H1 (cell line): ENCODE data around the gene KCMF1. TPM values are rescaled to one million over a fixed set of nuclear protein-coding genes. Genes with fewer than 3 reads are reported as not detected.

Experiments
- CTCF ChIA-PET: fragments of 300-600 bp; sonication (Branson Sonifier 250); formaldehyde crosslinking; loops from one replicate; lab custom pipeline; 2021; ENCODE audit not compliant: partially characterized antibody; lab: Charles Lee
- POLR2A ChIA-PET: fragments of 300-600 bp; sonication (Branson Sonifier 250); formaldehyde crosslinking; loops from one replicate; lab custom pipeline; 2021; ENCODE audit warnings: inconsistent platforms; ENCODE audit not compliant: partially characterized antibody; lab: Charles Lee
- DNase-seq, 2 experiments: peaks; one replicate each; pipeline versions ENCODE4 v3.0.0 to v3.0.0-alpha.2; 2010 to 2022; ENCODE audit warnings: low spot score in 2 of 2, low read depth in 1 of 2, mixed read lengths in 1 of 2
- FAIRE-seq: peaks from 2 replicates; lab custom pipeline; 2011; peaks lifted over from hg19 to GRCh38; lab: Jason Lieb, UNC
- H2AFZ ChIP-seq: 2 replicates; pipeline ENCODE4 v1.8.1; 2012; ENCODE audit warnings: low read length, inconsistent platforms
- H2AK5ac ChIP-seq: 2 replicates; pipeline ENCODE4 v1.6.1; 2013; ENCODE audit warnings: low read depth, low read length
- H2BK120ac ChIP-seq: replicated peaks from 2 replicates; pipeline ENCODE3; 2013; ENCODE audit warnings: low read depth, low read length, inconsistent platforms
- H2BK12ac ChIP-seq: 2 replicates; pipeline ENCODE4 v1.6.1; 2013; ENCODE audit warnings: low read depth, low read length
- H2BK15ac ChIP-seq: 2 replicates; pipeline ENCODE4 v1.6.1; 2013; ENCODE audit warnings: low read length
- H2BK20ac ChIP-seq: 2 replicates; pipeline ENCODE4 v1.6.1; 2013; ENCODE audit warnings: low read length
- H2BK5ac ChIP-seq: 2 replicates; pipeline ENCODE4 v1.6.1; 2013; ENCODE audit warnings: low read depth, low read length
- H3K14ac ChIP-seq: 2 replicates; pipeline ENCODE4 v1.6.1; 2013; ENCODE audit warnings: inconsistent platforms; ENCODE audit not compliant: insufficient read length
- H3K18ac ChIP-seq: 2 replicates; pipeline ENCODE4 v1.6.1; 2013; ENCODE audit warnings: low read length; ENCODE audit errors: extremely low read depth
- H3K23ac ChIP-seq: 2 replicates; pipeline ENCODE4 v1.6.1; 2013; ENCODE audit warnings: inconsistent platforms; ENCODE audit not compliant: insufficient read length
- H3K23me2 ChIP-seq: 2 replicates; pipeline ENCODE4 v1.6.1; 2013; ENCODE audit warnings: low read depth, low read length
- H3K27ac ChIP-seq: 2 replicates; pipeline ENCODE4 v1.6.1; 2011; ENCODE audit warnings: low read depth, low read length, inconsistent platforms
- H3K27me3 ChIP-seq, 4 experiments: replicated peaks in 1 of 4; 1 replicate in 1 of 4; 2 replicates in 3 of 4; pipeline versions ENCODE4 v1.6.1 to v1.8.1; 2011 to 2013; ENCODE audit warnings: low read length in 3 of 4, mild to moderate bottlenecking in 3 of 4, inconsistent platforms in 2 of 4, mixed read lengths in 2 of 4, moderate library complexity in 1 of 4; ENCODE audit not compliant: control insufficient read depth in 3 of 4, insufficient read depth in 3 of 4; ENCODE audit errors: extremely low read depth in 1 of 4
- H3K36me3 ChIP-seq, 4 experiments: 2 replicates each; pipeline versions ENCODE4 v1.6.1 to v1.8.1; 2011 to 2013; ENCODE audit warnings: mild to moderate bottlenecking in 4 of 4, low read length in 3 of 4, moderate library complexity in 2 of 4, control low read depth in 1 of 4, inconsistent platforms in 1 of 4; ENCODE audit not compliant: insufficient read depth in 4 of 4, control insufficient read depth in 2 of 4
- H3K4ac ChIP-seq: replicated peaks from 2 replicates; pipeline ENCODE3; 2013; ENCODE audit warnings: low read length, low read depth, mixed read lengths, inconsistent platforms; ENCODE audit not compliant: insufficient read length
- H3K4me1 ChIP-seq, 4 experiments: replicated peaks in 1 of 4; 1 replicate in 1 of 4; 2 replicates in 3 of 4; pipeline versions ENCODE4 v1.6.1 to v1.8.1; 2011 to 2013; ENCODE audit warnings: low read length in 3 of 4, inconsistent platforms in 2 of 4, mixed read lengths in 1 of 4; ENCODE audit not compliant: insufficient read depth in 4 of 4, control insufficient read depth in 3 of 4
- H3K4me2 ChIP-seq, 2 experiments: 2 replicates each; pipeline versions ENCODE4 v1.6.1 to v1.8.1; 2011 to 2013; ENCODE audit warnings: low read depth in 2 of 2, low read length in 2 of 2, control low read depth in 1 of 2, inconsistent platforms in 1 of 2, mild to moderate bottlenecking in 1 of 2; ENCODE audit not compliant: insufficient read depth in 1 of 2
- H3K4me3 ChIP-seq, 4 experiments: fragments of 200-600, 300-600 bp in 1 of 4; sonication (generic), shearing (Covaris generic), sonication (Bioruptor Twin) in 1 of 4; 2 replicates each; pipeline versions ENCODE4 v1.5.1 to v1.8.1; 2011 to 2016; ENCODE audit warnings: low read length in 4 of 4, low read depth in 3 of 4, control low read depth in 2 of 4, inconsistent platforms in 2 of 4, mild to moderate bottlenecking in 2 of 4, mixed read lengths in 1 of 4, moderate library complexity in 1 of 4; ENCODE audit not compliant: insufficient read depth in 2 of 4; ENCODE audit errors: extremely low read depth in 1 of 4
- H3K56ac ChIP-seq: replicated peaks from 2 replicates; pipeline ENCODE3; 2013; ENCODE audit warnings: low read depth, mild to moderate bottlenecking, mixed read lengths, low read length, inconsistent platforms; ENCODE audit not compliant: insufficient read length
- H3K79me1 ChIP-seq: 2 replicates; pipeline ENCODE4 v1.6.1; 2013; ENCODE audit warnings: low read depth, low read length, control low read depth
- H3K79me2 ChIP-seq, 2 experiments: 2 replicates each; pipeline versions ENCODE4 v1.6.1 to v1.8.1; 2012 to 2013; ENCODE audit warnings: low read length in 2 of 2, mild to moderate bottlenecking in 2 of 2, inconsistent platforms in 1 of 2; ENCODE audit not compliant: insufficient read depth in 2 of 2, control insufficient read depth in 1 of 2
- H3K9ac ChIP-seq, 4 experiments: replicated peaks in 1 of 4; 1 replicate in 1 of 4; 2 replicates in 3 of 4; pipeline versions ENCODE4 v1.6.1 to v1.8.1; 2011 to 2013; ENCODE audit warnings: low read depth in 3 of 4, low read length in 3 of 4, control low read depth in 2 of 4, mild to moderate bottlenecking in 2 of 4, moderate library complexity in 2 of 4, inconsistent platforms in 1 of 4; ENCODE audit errors: extremely low read depth in 1 of 4
- H3K9me3 ChIP-seq, 2 experiments: 2 replicates each; pipeline versions ENCODE4 v1.6.1 to v1.8.1; 2012 to 2013; ENCODE audit warnings: mild to moderate bottlenecking in 2 of 2, moderate library complexity in 2 of 2, control low read depth in 1 of 2, inconsistent platforms in 1 of 2, low read depth in 1 of 2, low read length in 1 of 2, mixed read lengths in 1 of 2; ENCODE audit not compliant: insufficient read depth in 2 of 2
- H4K20me1 ChIP-seq, 2 experiments: replicated peaks in 1 of 2; 2 replicates each; pipeline versions ENCODE3 to v1.8.1; 2011 to 2013; ENCODE audit warnings: inconsistent platforms in 2 of 2, low read length in 2 of 2, mild to moderate bottlenecking in 1 of 2; ENCODE audit not compliant: insufficient read depth in 2 of 2, control insufficient read depth in 1 of 2
- H4K5ac ChIP-seq: 2 replicates; pipeline ENCODE4 v1.6.1; 2013; ENCODE audit warnings: low read length, low read depth, mixed read lengths, inconsistent platforms; ENCODE audit not compliant: insufficient read length
- H4K8ac ChIP-seq: 2 replicates; pipeline ENCODE4 v1.8.0; 2013; ENCODE audit warnings: mild to moderate bottlenecking, moderate library complexity, low read length, inconsistent platforms; ENCODE audit not compliant: insufficient read depth; ENCODE audit errors: extremely low read depth
- H4K91ac ChIP-seq: replicated peaks from 2 replicates; pipeline ENCODE3; 2013; ENCODE audit warnings: low read length, mixed read lengths, inconsistent platforms; ENCODE audit not compliant: insufficient read length
- CTCF ChIP-seq, 3 experiments: IDR thresholded peaks; 1 replicate in 2 of 3; 2 replicates in 1 of 3; pipeline versions ENCODE4 v1.5.1 to v1.6.1; 2011; ENCODE audit warnings: low read length in 3 of 3, mild to moderate bottlenecking in 3 of 3, inconsistent platforms in 2 of 3, low read depth in 1 of 3, moderate library complexity in 1 of 3; ENCODE audit not compliant: insufficient read depth in 1 of 3; ENCODE audit errors: control extremely low read depth in 1 of 3
- SIN3A ChIP-seq, 2 experiments: IDR thresholded peaks in 1 of 2; conservative IDR thresholded peaks in 1 of 2; 2 replicates each; pipeline ENCODE4 v1.6.1; 2011 to 2012; ENCODE audit warnings: low read length in 2 of 2, improper control_type of control experiment in 1 of 2, low read depth in 1 of 2, mild to moderate bottlenecking in 1 of 2
- TBP ChIP-seq: IDR thresholded peaks from 2 replicates; pipeline ENCODE4 v1.6.1; 2011; ENCODE audit warnings: low read depth, low read length, improper control_type of control experiment
- WGBS, 2 experiments: shearing (Covaris generic) in 1 of 2; methylation state at CpG; one replicate each; pipeline versions ENCODE4 v1.1.6 to v1.1.7; 2013 to 2015; ENCODE audit warnings: low lambda C conversion rate in 2 of 2, mixed read lengths in 2 of 2, inconsistent platforms in 1 of 2, low coverage in 1 of 2, missing lambda C conversion rate in 1 of 2; ENCODE audit not compliant: insufficient replicate concordance in 2 of 2, insufficient coverage in 1 of 2, insufficient read length in 1 of 2; ENCODE audit errors: extremely low coverage in 1 of 2, missing lambda C conversion rate in 1 of 2; 5-methylcytosine and 5-hydroxymethylcytosine counted together
- polyA plus RNA-seq, 7 experiments: library from polyadenylated mRNA; depleted of rRNA in 3 of 7; stranded (reverse) in 5 of 7; unstranded in 2 of 7; fragments of >200 nt in 5 of 7; fragments of 200-250 nt in 2 of 7; gene quantifications; 1 replicate in 5 of 7; 2 replicates in 1 of 7; 4 replicates in 1 of 7; pipeline versions ENCODE4 v1.2.1 to v1.2.3, GENCODE V29; 2011 to 2013; ENCODE audit warnings: missing spikeins in 2 of 7, mixed read lengths in 2 of 7
- total RNA-seq: library from RNA; stranded (reverse); fragmentation: NEBNext Ultra II Directional; extraction: Animal tissue kit (Norgen Biotek cat#: 25700); gene quantifications from 2 replicates; pipeline ENCODE4 v1.2.1, GENCODE V29; 2021

Gene KCMF1
- total and polyA plus RNA-seq, 2 of the 8 experiments (the other 6 are each of a cell fraction or from before 2014, with no cell fraction given): 86.9 to 149 TPM

DNA sequence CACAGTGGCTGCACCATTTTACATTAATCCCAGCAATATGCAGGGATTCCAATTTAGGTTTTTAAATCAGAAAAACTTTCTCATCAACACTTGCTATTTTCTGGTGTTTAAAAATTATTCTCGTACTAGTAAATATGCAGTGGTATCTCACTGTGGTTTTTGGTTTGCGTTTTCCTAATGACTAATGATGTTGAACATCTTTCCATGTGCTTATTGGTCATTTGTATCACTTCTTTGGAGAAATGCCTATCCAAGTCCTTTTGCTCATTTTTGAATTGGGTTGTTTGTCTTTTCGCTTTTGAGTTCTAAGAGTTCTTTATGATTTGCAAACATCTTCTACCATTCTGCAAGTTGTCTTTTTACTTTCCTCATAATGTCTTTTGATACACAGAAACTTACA, 100.1 kb downstream of the KCMF1 start:
- no peak overlapping the region for H3K56ac ChIP-seq
- no peak overlapping the region for H3K27ac ChIP-seq
- no peak overlapping the region for H2AK5ac ChIP-seq
- 95% methylated on average over 3 of the region's 3 CpGs; no CpG with 5 or more reads in 1 of the 2 experiments for WGBS, 2 experiments
- H3K79me2 ChIP-seq: no peaks in the 10 kb centered on the region
- FAIRE-seq: no peak
- no peak overlapping the region for H4K91ac ChIP-seq
- no peak overlapping the region for H3K4me3 ChIP-seq
- no peak overlapping the region for H2BK12ac ChIP-seq
- no peak overlapping the region for H3K14ac ChIP-seq
- no peak for TF ChIP-seq SIN3A (conservative IDR thresholded peaks at IDR 0.05 in 1 of 2, IDR thresholded peaks at IDR 0.05 in 1 of 2; ENCODE audit: low read depth in 1 of 2, low read length in 2 of 2)
- no peak for TF ChIP-seq CTCF (IDR thresholded peaks at IDR 0.05; ENCODE audit: control extremely low read depth in 1 of 3, insufficient read depth in 1 of 3, low read depth in 1 of 3, low read length in 3 of 3)
- no peak for TF ChIP-seq TBP
- H3K4me1 ChIP-seq: peaks cover 0 to 4% (median under 1%) of the 10 kb centered on the region in 4 experiments; a peak in 4 of 7 replicates
- no peak overlapping the region for H4K8ac ChIP-seq
- H4K5ac ChIP-seq: no peak overlapping the region
- H3K4me2 ChIP-seq: no peak overlapping the region
- H2BK15ac ChIP-seq: no peak overlapping the region
- no peak overlapping the region for H2BK5ac ChIP-seq
- H3K27me3 ChIP-seq: peaks cover 0 to 3% (median 0%) of the 10 kb centered on the region in 4 experiments; a peak in 4 of 7 replicates
- H3K79me1 ChIP-seq: no peaks in the 10 kb centered on the region
- H3K23me2 ChIP-seq: peaks cover 3% of the 10 kb centered on the region; the same call in 1 of the 2 replicates
- no peak overlapping the region for H3K18ac ChIP-seq
- H2AFZ ChIP-seq: no peak overlapping the region
- no peak overlapping the region for H3K9ac ChIP-seq
- no peaks in the 10 kb centered on the region for H3K9me3 ChIP-seq
- no peak overlapping the region for H3K23ac ChIP-seq
- no peak overlapping the region for H3K4ac ChIP-seq
- CTCF ChIA-PET: no interaction called here
- H3K36me3 ChIP-seq: no peaks in the 10 kb centered on the region
- H2BK120ac ChIP-seq: no peak overlapping the region
- DNase-seq: no peak
- no peak overlapping the region for H2BK20ac ChIP-seq
- no peaks in the 10 kb centered on the region for H4K20me1 ChIP-seq
- POLR2A ChIA-PET: no interaction called here
